HepG2 (cell line): ENCODE data around the gene STC2. TPM values are rescaled to one million over a fixed set of nuclear protein-coding genes. Genes with fewer than 3 reads are reported as not detected.
A peak's percentile ranks its signal among the peaks of the same experiment; 100 is the strongest.

Source experiments
- ARNT2 ChIP-seq: sonication (generic); formaldehyde crosslinking; IDR thresholded peaks from 2 replicates; pipeline ENCODE4 v1.8.0; 2022; ENCODE audit warnings: mild to moderate bottlenecking, low read depth, missing genetic modification reagents, moderate library complexity
- CHCHD3 ChIP-seq: sonication (generic); formaldehyde crosslinking; IDR thresholded peaks from 2 replicates; pipeline ENCODE4 v1.8.0; 2022; ENCODE audit warnings: mild to moderate bottlenecking, missing genetic modification reagents, moderate library complexity
- HOXA3 ChIP-seq: sonication (generic); formaldehyde crosslinking; IDR thresholded peaks from 2 replicates; pipeline ENCODE4 v1.5.0; 2020; ENCODE audit warnings: missing genetic modification reagents
- JUNB ChIP-seq: sonication (generic); formaldehyde crosslinking; IDR thresholded peaks from 2 replicates; pipeline ENCODE4 v1.8.0; 2022; ENCODE audit warnings: missing genetic modification reagents, mild to moderate bottlenecking, borderline replicate concordance
- KLF15 ChIP-seq: sonication (generic); formaldehyde crosslinking; IDR thresholded peaks from 2 replicates; pipeline ENCODE4 v1.8.1; 2023; ENCODE audit warnings: borderline replicate concordance, mild to moderate bottlenecking, inconsistent platforms, missing genetic modification reagents, mixed read lengths
- NR2F1 ChIP-seq, 2 experiments: fragments of 450-650 bp in 1 of 2; formaldehyde crosslinking in 1 of 2; IDR thresholded peaks; 2 replicates each; pipeline versions ENCODE4 v1.5.0 to v1.6.1; 2016 to 2020; ENCODE audit warnings: mild to moderate bottlenecking in 1 of 2, missing compliant biosample characterization in 1 of 2, missing genetic modification reagents in 1 of 2, moderate library complexity in 1 of 2
- RCOR2 ChIP-seq: IDR thresholded peaks from 2 replicates; pipeline ENCODE4 v1.6.1; 2016; ENCODE audit warnings: missing biosample characterization, missing genetic modification reagents
- RXRA ChIP-seq: sonication (generic); formaldehyde crosslinking; IDR thresholded peaks from 2 replicates; pipeline ENCODE4 v1.5.1; 2020; ENCODE audit warnings: missing genetic modification reagents
- SAFB2 ChIP-seq: sonication (generic); formaldehyde crosslinking; IDR thresholded peaks from 2 replicates; pipeline ENCODE4 v1.5.1; 2020; ENCODE audit warnings: missing genetic modification reagents, low read depth, mild to moderate bottlenecking, borderline replicate concordance
- SATB2 ChIP-seq: sonication (generic); formaldehyde crosslinking; IDR thresholded peaks from 2 replicates; pipeline ENCODE4 v1.5.0; 2020; ENCODE audit warnings: missing genetic modification reagents
- SMARCC2 ChIP-seq: fragments of 450-650 bp; IDR thresholded peaks from 2 replicates; pipeline ENCODE4 v1.6.1; 2017; ENCODE audit warnings: antibody characterized with exemption, mild to moderate bottlenecking
- SNAPC2 ChIP-seq: sonication (generic); formaldehyde crosslinking; IDR thresholded peaks from 2 replicates; pipeline ENCODE4 v1.8.1; 2022; ENCODE audit warnings: mild to moderate bottlenecking, missing genetic modification reagents
- TEAD3 ChIP-seq: optimal IDR thresholded peaks from 2 replicates; pipeline ENCODE3; 2016; ENCODE audit warnings: borderline replicate concordance
- ZNF280B ChIP-seq: sonication (generic); formaldehyde crosslinking; IDR thresholded peaks from 2 replicates; pipeline ENCODE4 v1.5.0; 2020; ENCODE audit warnings: missing genetic modification reagents, mild to moderate bottlenecking, borderline replicate concordance
- ZNF333 ChIP-seq: sonication (generic); formaldehyde crosslinking; IDR thresholded peaks from 2 replicates; pipeline ENCODE4 v1.4.0; 2020; ENCODE audit warnings: mild to moderate bottlenecking, missing genetic modification reagents, borderline replicate concordance
- ZNF503 ChIP-seq: sonication (generic); formaldehyde crosslinking; IDR thresholded peaks from 2 replicates; pipeline ENCODE4 v1.4.0; 2020; ENCODE audit warnings: missing genetic modification reagents
- ZNF639 ChIP-seq: conservative IDR thresholded peaks from 2 replicates; pipeline ENCODE4 v1.6.1; 2018; ENCODE audit warnings: missing genetic modification reagents
- ZNF687 ChIP-seq: sonication (generic); formaldehyde crosslinking; IDR thresholded peaks from 2 replicates; pipeline ENCODE4 v1.5.1; 2020; ENCODE audit warnings: mild to moderate bottlenecking, missing genetic modification reagents, moderate library complexity
- ZNF720 ChIP-seq: sonication (generic); formaldehyde crosslinking; IDR thresholded peaks from 2 replicates; pipeline ENCODE4 v1.4.0; 2020; ENCODE audit warnings: missing genetic modification reagents
- ZNF83 ChIP-seq: sonication (generic); formaldehyde crosslinking; IDR thresholded peaks from 2 replicates; pipeline ENCODE4 v1.4.0; 2020; ENCODE audit warnings: missing genetic modification reagents, mild to moderate bottlenecking, borderline replicate concordance
- polyA plus RNA-seq, 8 experiments: library from polyadenylated mRNA; depleted of rRNA in 3 of 8; stranded (reverse) in 7 of 8; unstranded in 1 of 8; fragments of >200 nt; fragmentation: Illumina TruSeq in 4 of 8; extraction: Trizol in 4 of 8; gene quantifications; 2 replicates each; pipeline versions ENCODE4 v1.2.1 to v1.2.3, GENCODE V29; 2011 to 2016; ENCODE audit warnings: low read depth in 4 of 8, missing spikeins in 1 of 8, mixed read lengths in 1 of 8; ENCODE audit not compliant: insufficient read depth in 1 of 8
- total RNA-seq, 5 experiments: library from RNA; depleted of rRNA; stranded (reverse); fragments of >200 nt; fragmentation: Illumina TruSeq; extraction: Trizol; gene quantifications; 2 replicates each; pipeline ENCODE4 v1.2.3, GENCODE V29; 2016; ENCODE audit warnings: low read depth in 1 of 5

Gene STC2
- total and polyA plus RNA-seq, 2 of the 13 experiments (the other 11 are each of a cell fraction or from before 2014, with no cell fraction given), result 27.1 to 69.2 TPM

DNA sequence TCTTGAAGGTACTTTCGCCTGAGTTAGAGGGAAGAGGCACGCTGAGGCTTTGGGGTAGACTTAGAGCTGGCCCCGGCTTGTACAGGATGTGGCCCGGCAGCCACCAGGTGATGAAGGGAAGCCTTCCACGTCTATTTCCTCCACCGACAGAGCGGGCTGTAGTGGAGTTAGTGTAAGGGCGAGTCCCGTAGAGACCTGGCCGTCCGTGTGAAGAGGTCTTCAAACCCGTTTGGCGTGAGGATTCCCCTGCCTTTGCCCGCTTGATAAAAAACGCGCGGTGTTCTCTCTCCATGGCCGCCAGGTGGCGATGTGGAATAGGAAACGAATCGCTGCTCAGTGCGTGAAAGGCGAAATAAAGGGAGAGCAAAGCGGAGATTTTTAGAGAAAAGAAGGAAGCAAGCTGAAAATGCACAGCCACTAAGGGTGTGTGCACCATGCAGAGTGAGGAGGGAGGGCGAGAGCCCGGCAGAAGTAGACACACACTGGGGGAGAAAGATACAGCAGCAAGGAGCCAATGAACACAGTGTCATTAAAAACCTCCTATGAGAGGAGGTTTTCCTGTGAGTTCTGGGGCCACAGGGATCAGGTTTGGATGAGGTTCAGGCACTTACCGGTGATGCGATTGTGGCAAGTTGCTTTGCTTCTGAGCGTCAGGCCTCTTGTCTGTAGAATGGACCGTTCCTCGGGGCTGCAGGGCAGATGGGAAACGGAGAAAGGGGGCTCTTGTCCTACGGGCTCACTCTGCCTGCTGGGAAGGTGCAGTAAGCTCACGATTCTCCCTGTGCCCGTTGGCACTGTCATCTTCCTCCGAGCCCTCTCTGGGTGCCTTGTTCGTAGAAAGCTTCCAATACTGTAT is 34.2 kb downstream of the STC2 start (continued):
- TF ChIP-seq HOXA3 (CRISPR knock-in tag), result peak; percentile 47; the same call in 1 of the 2 replicates
- no peak for TF ChIP-seq NR2F1 (CRISPR knock-in tag; IDR thresholded peaks at IDR 0.05)
- no peak for TF ChIP-seq ZNF83 (CRISPR knock-in tag)
- TF ChIP-seq ZNF687 (CRISPR knock-in tag), result peak; percentile 69
- TF ChIP-seq SAFB2 (CRISPR knock-in tag), result no peak
- no peak for TF ChIP-seq ZNF503 (CRISPR knock-in tag)
- TF ChIP-seq ZNF280B (CRISPR knock-in tag), result no peak
- no peak for TF ChIP-seq JUNB
- no peak for TF ChIP-seq SATB2 (CRISPR knock-in tag)
- TF ChIP-seq TEAD3, result no peak
- TF ChIP-seq ZNF333, result no peak
- no peak for TF ChIP-seq SMARCC2
- no peak for TF ChIP-seq KLF15 (CRISPR knock-in tag)
- no peak for TF ChIP-seq ZNF639 (CRISPR knock-in tag)
- TF ChIP-seq CHCHD3, result no peak
- TF ChIP-seq ARNT2 (CRISPR knock-in tag), result no peak; the same call in 1 of the 2 replicates
- no peak for TF ChIP-seq ZNF720 (CRISPR knock-in tag)
- peak; percentile 65; the same call in 1 of the 2 replicates for TF ChIP-seq SNAPC2 (CRISPR knock-in tag)
- TF ChIP-seq RCOR2, result no peak
- 0 out of 2 replicates have a peak, but pooled peaks have one; percentile 7 for TF ChIP-seq RXRA (CRISPR knock-in tag)
